ENCODE results near the gene OMP. TPM values are rescaled to one million over a fixed set of nuclear protein-coding genes. Genes with fewer than 3 reads are reported as not detected.
A peak's percentile ranks its signal among the peaks of the same experiment; 100 is the strongest.

The OMP gene
- total RNA-seq, 1 donor from 2014 or later, result not detected

GRCh38 chr11:77121876-77122575 lies 19.4 kb downstream of the OMP start:
- no peak for DNase-seq (ENCODE audit: low read depth in 2 of 2)

- no peak for DNase-seq (ENCODE audit: low read depth in 2 of 2)
These were observed 20.1 kb downstream of the OMP start for GRCh38 chr11:77122576-77123212.

GRCh38 chr11:77123591-77123990 lies 21.0 kb downstream of the OMP start:
- no peak for DNase-seq (ENCODE audit: low read depth in 2 of 2)

- no peak for DNase-seq (ENCODE audit: low read depth in 2 of 2)
These were observed 21.4 kb downstream of the OMP start for GRCh38 chr11:77124041-77124440.

- no peak for DNase-seq (ENCODE audit: low read depth in 2 of 2)
These were observed 21.8 kb downstream of the OMP start for GRCh38 chr11:77124488-77124887.

- DNase-seq (ENCODE audit: low read depth in 2 of 2), result no peak
These were observed 22.6 kb downstream of the OMP start for GRCh38 chr11:77125191-77125590.

- no peak for DNase-seq (ENCODE audit: low read depth in 2 of 2)
These were observed 23.1 kb downstream of the OMP start for GRCh38 chr11:77125695-77126094.

- no peak for DNase-seq (ENCODE audit: low read depth in 2 of 2)
These were observed 23.6 kb downstream of the OMP start for GRCh38 chr11:77126156-77126775.

GRCh38 chr11:77126861-77127234 lies 24.2 kb downstream of the OMP start:
- DNase-seq (ENCODE audit: low read depth in 2 of 2), result no peak

- DNase-seq (ENCODE audit: low read depth in 2 of 2), result peak; percentile 41 to 52
These were observed 24.7 kb downstream of the OMP start for GRCh38 chr11:77127235-77127911.

GRCh38 chr11:77127920-77128691 lies 25.5 kb downstream of the OMP start, which contains the start of gene MYO7A:
Gene MYO7A, plus strand, starts transcription at chr11:77128246. Its CDS starts 2,389 bp downstream, at chr11:77130635.
- DNase-seq (ENCODE audit: low read depth in 2 of 2), result peak in 1 of 2 donors; percentile 25

- no peak for DNase-seq (ENCODE audit: low read depth in 2 of 2)
These were observed 26.6 kb downstream of the OMP start for GRCh38 chr11:77129069-77129841.

- no peak for DNase-seq (ENCODE audit: low read depth in 2 of 2)
These were observed 27.5 kb downstream of the OMP start for GRCh38 chr11:77129842-77130756.

- peak; percentile 12 to 45 for DNase-seq (ENCODE audit: low read depth in 2 of 2)
These were observed 28.3 kb downstream of the OMP start for GRCh38 chr11:77130763-77131513.

GRCh38 chr11:77131560-77131959 lies 28.9 kb downstream of the OMP start:
- DNase-seq (ENCODE audit: low read depth in 2 of 2), result peak in 1 of 2 donors; percentile 44

GRCh38 chr11:77135069-77135468 lies 32.4 kb downstream of the OMP start:
- DNase-seq (ENCODE audit: low read depth in 2 of 2), result peak in 1 of 2 donors; percentile 41

GRCh38 chr11:77136074-77136473 lies 33.4 kb downstream of the OMP start:
- peak in 1 of 2 donors; percentile 48 for DNase-seq (ENCODE audit: low read depth in 2 of 2)

GRCh38 chr11:77136784-77137420 lies 34.3 kb downstream of the OMP start:
- no peak for DNase-seq (ENCODE audit: low read depth in 2 of 2)
